Activated CD4-positive, alpha-beta T cell treated with anti-CD3 and anti-CD28 coated beads, Interleukin-10, Interleukin-2, amounts not matched to agents 100 ng/mL and 50 ng/mL, durations not matched to agents 16 hours and 8 hours (primary cell): ENCODE data around the gene CTF1.
A peak's percentile ranks its signal among the peaks of the same experiment; 100 is the strongest.
"Not testable (repeated sequence)": the region's sequence is repeated elsewhere in the genome, so short reads cannot be mapped to it uniquely, and the experiment has no call there.

Experiments used
- DNase-seq: peaks from one replicate; pipeline ENCODE4 v3.0.0-alpha.2; 2020

CTF1 gene

GRCh38 chr16:30896261-30896888 lies at the start of gene CTF1:
CTF1 (plus strand) TSS chr16:30896614; CDS start chr16:30896644, 30 bp downstream.
- peak; percentile 17 for DNase-seq

GRCh38 chr16:30846649-30847402 lies 49.6 kb upstream of the CTF1 start:
- no peak for DNase-seq

- DNase-seq = no peak
These were observed 46.2 kb upstream of the CTF1 start for GRCh38 chr16:30850246-30850645.

- no peak for DNase-seq
These were observed 42.7 kb upstream of the CTF1 start for GRCh38 chr16:30853758-30854157.

GRCh38 chr16:30858111-30858495 lies 38.3 kb upstream of the CTF1 start:
- DNase-seq = no peak

GRCh38 chr16:30858829-30859423 lies 37.5 kb upstream of the CTF1 start:
- DNase-seq = no peak

GRCh38 chr16:30860729-30861128 lies 35.7 kb upstream of the CTF1 start:
- not testable (repeated sequence) for DNase-seq

- not testable (repeated sequence) for DNase-seq
These were observed 33.2 kb upstream of the CTF1 start for GRCh38 chr16:30863178-30863577.

- DNase-seq = no peak
These were observed 30.4 kb upstream of the CTF1 start for GRCh38 chr16:30866031-30866430.

- no peak for DNase-seq
These were observed 28.7 kb upstream of the CTF1 start for GRCh38 chr16:30867747-30868146.

- DNase-seq = no peak
These were observed 25.5 kb upstream of the CTF1 start for GRCh38 chr16:30870904-30871303.

GRCh38 chr16:30874244-30874820 lies 22.1 kb upstream of the CTF1 start:
- no peak for DNase-seq

GRCh38 chr16:30874821-30875717 lies 21.3 kb upstream of the CTF1 start:
- DNase-seq = peak; percentile 95

- DNase-seq = peak; percentile 74
These were observed 20.3 kb upstream of the CTF1 start for GRCh38 chr16:30875871-30876801.

- DNase-seq = no peak
These were observed 19.5 kb upstream of the CTF1 start for GRCh38 chr16:30876867-30877266.

- no peak for DNase-seq
These were observed 13.7 kb upstream of the CTF1 start for GRCh38 chr16:30882429-30883310.

- no peak for DNase-seq
These were observed 11.7 kb upstream of the CTF1 start for GRCh38 chr16:30884760-30885159.

- no peak for DNase-seq
These were observed 11.2 kb upstream of the CTF1 start for GRCh38 chr16:30885196-30885595.

- no peak for DNase-seq
These were observed 10.3 kb upstream of the CTF1 start for GRCh38 chr16:30886145-30886544.

GRCh38 chr16:30887927-30888326 lies 8.5 kb upstream of the CTF1 start:
- no peak for DNase-seq
